GM12878 (cell line): Measurements from ENCODE around the gene HDAC9. TPM values are rescaled to one million over a fixed set of nuclear protein-coding genes. Genes with fewer than 3 reads are reported as not detected.

Source experiments
- ATAC-seq: fragments of 200-7000 bp; cut with Tn5 transposase; 3 replicates; pipeline ENCODE4 v1.9.1; 2020; ENCODE audit warnings: mild to moderate bottlenecking, moderate library complexity
- BruUV-seq: library from RNA; stranded (reverse); fragments of 400-500 nt; replicated peaks from 2 replicates; lab custom pipeline; 2021; lab: Mats Ljungman, UMichigan
- CTCF ChIA-PET: fragments of 300-600 bp; sonication (Branson Sonifier 250); formaldehyde crosslinking; extraction: SDS; loops from one replicate; lab custom pipeline; 2021; ENCODE audit warnings: inconsistent platforms; lab: Yijun Ruan, JAX
- POLR2A ChIA-PET: fragments of 350-600 bp; formaldehyde crosslinking; extraction: SDS; loops from one replicate; lab custom pipeline; 2021; ENCODE audit warnings: inconsistent platforms; lab: Charles Lee
- RAD21 ChIA-PET: fragments of 300-600 bp; sonication (Branson Sonifier 250); formaldehyde crosslinking; loops from one replicate; lab custom pipeline; 2023; ENCODE audit warnings: antibody characterized with exemption; ENCODE audit not compliant: unreplicated experiment; lab: Charles Lee
- SMC1A ChIA-PET: fragments of 300-600 bp; sonication (Branson Sonifier 250); formaldehyde crosslinking; loops from one replicate; lab custom pipeline; 2023; ENCODE audit not compliant: unreplicated experiment, uncharacterized antibody; lab: Charles Lee
- DNase-seq: peaks from one replicate; pipeline ENCODE4 v3.0.0-alpha.2; 2011; ENCODE audit warnings: low read depth, low spot score
- FAIRE-seq: peaks from 3 replicates; lab custom pipeline; 2011; peaks lifted over from hg19 to GRCh38; lab: Jason Lieb, UNC
- H2AFZ ChIP-seq: 2 replicates; pipeline ENCODE4 v1.6.0; 2011; ENCODE audit warnings: low read depth, low read length, control low read depth; ENCODE audit not compliant: control insufficient read depth
- H3K27ac ChIP-seq: 2 replicates; pipeline ENCODE4 v1.5.1; 2011; ENCODE audit warnings: control low read depth; ENCODE audit not compliant: control insufficient read depth, insufficient read depth
- H3K27me3 ChIP-seq, 2 experiments: replicated peaks in 1 of 2; 2 replicates each; pipeline versions ENCODE4 v1.6.0 to v1.6.1; 2011; ENCODE audit warnings: low read length in 1 of 2; ENCODE audit not compliant: control insufficient read depth in 2 of 2, insufficient read depth in 2 of 2
- H3K36me3 ChIP-seq, 2 experiments: 2 replicates each; pipeline ENCODE4 v1.5.1; 2011; ENCODE audit warnings: low read length in 1 of 2; ENCODE audit not compliant: control insufficient read depth in 2 of 2, insufficient read depth in 2 of 2
- H3K4me1 ChIP-seq: 2 replicates; pipeline ENCODE4 v1.6.1; 2011; ENCODE audit warnings: mild to moderate bottlenecking, low read length, moderate library complexity, mixed read lengths; ENCODE audit not compliant: control insufficient read depth, insufficient read depth
- H3K4me2 ChIP-seq: 2 replicates; pipeline ENCODE4 v1.6.0; 2011; ENCODE audit warnings: control low read depth; ENCODE audit not compliant: control insufficient read depth, insufficient read depth
- H3K4me3 ChIP-seq: fragments of 200-600 bp; sonication (generic); 2 replicates; pipeline ENCODE4 v1.5.1; 2016
- H3K79me2 ChIP-seq: 2 replicates; pipeline ENCODE4 v1.6.0; 2011; ENCODE audit warnings: low read length; ENCODE audit not compliant: control insufficient read depth, insufficient read depth
- H3K9ac ChIP-seq: 2 replicates; pipeline ENCODE4 v1.8.0; 2011; ENCODE audit warnings: low read length, control low read depth, mixed read lengths; ENCODE audit not compliant: control insufficient read depth, insufficient read depth
- H3K9me3 ChIP-seq: replicated peaks from 3 replicates; pipeline ENCODE4 v1.5.1; 2011; ENCODE audit warnings: mild to moderate bottlenecking, low read length; ENCODE audit not compliant: control insufficient read depth, insufficient read depth
- H4K20me1 ChIP-seq: 2 replicates; pipeline ENCODE4 v1.6.0; 2011; ENCODE audit not compliant: control insufficient read depth, insufficient read depth
- BCLAF1 ChIP-seq: fragments of 450-650 bp; IDR thresholded peaks from 2 replicates; pipeline ENCODE4 v1.6.1; 2017; ENCODE audit warnings: antibody characterized with exemption, mild to moderate bottlenecking, moderate library complexity
- EED ChIP-seq: sonication (generic); IDR thresholded peaks from 2 replicates; pipeline ENCODE4 v1.6.1; 2016; ENCODE audit warnings: antibody characterized with exemption, low read depth
- EGR1 ChIP-seq, 2 experiments: IDR thresholded peaks; 1 replicate in 1 of 2; 2 replicates in 1 of 2; pipeline ENCODE4 v1.6.1; 2011 to 2012; ENCODE audit warnings: low read depth in 2 of 2, low read length in 2 of 2, borderline replicate concordance in 1 of 2, mild to moderate bottlenecking in 1 of 2, moderate library complexity in 1 of 2
- EZH2 ChIP-seq: IDR thresholded peaks from 2 replicates; pipeline ENCODE4 v1.6.1; 2012; ENCODE audit warnings: low read depth, mild to moderate bottlenecking, control low read depth, inconsistent platforms, low read length, borderline replicate concordance; ENCODE audit not compliant: control insufficient read depth
- FOXK2 ChIP-seq: fragments of 450-650 bp; IDR thresholded peaks from 2 replicates; pipeline ENCODE4 v1.6.1; 2017; ENCODE audit warnings: mild to moderate bottlenecking, moderate library complexity
- HDGF ChIP-seq: fragments of 450-650 bp; IDR thresholded peaks from 2 replicates; pipeline ENCODE4 v1.6.1; 2016; ENCODE audit warnings: antibody characterized with exemption
- IKZF2 ChIP-seq, 2 experiments: fragments of 450-650 bp; IDR thresholded peaks; 2 replicates each; pipeline ENCODE4 v1.6.1; 2017; ENCODE audit warnings: mild to moderate bottlenecking in 2 of 2, moderate library complexity in 2 of 2
- KLF5 ChIP-seq: fragments of 450-650 bp; IDR thresholded peaks from 2 replicates; pipeline ENCODE4 v1.6.1; 2014; ENCODE audit warnings: mild to moderate bottlenecking; ENCODE audit not compliant: partially characterized antibody
- NFXL1 ChIP-seq: fragments of 450-650 bp; IDR thresholded peaks from 2 replicates; pipeline ENCODE4 v1.6.1; 2017; ENCODE audit warnings: antibody characterized with exemption, mild to moderate bottlenecking, borderline replicate concordance
- NR2F1 ChIP-seq: fragments of 450-650 bp; conservative IDR thresholded peaks from 2 replicates; pipeline ENCODE4 v1.6.1; 2017; ENCODE audit warnings: mild to moderate bottlenecking
- PKNOX1 ChIP-seq: fragments of 450-650 bp; IDR thresholded peaks from 2 replicates; pipeline ENCODE4 v1.6.1; 2016; ENCODE audit warnings: mild to moderate bottlenecking
- RELB ChIP-seq: fragments of 450-650 bp; IDR thresholded peaks from 2 replicates; pipeline ENCODE4 v1.6.1; 2017; ENCODE audit warnings: low read depth, mild to moderate bottlenecking, moderate library complexity
- SREBF2 ChIP-seq: IDR thresholded peaks from 2 replicates; pipeline ENCODE4 v1.6.1; 2012; ENCODE audit warnings: mild to moderate bottlenecking, low read length
- USF1 ChIP-seq: IDR thresholded peaks from 2 replicates; pipeline ENCODE4 v1.6.1; 2011; ENCODE audit warnings: borderline replicate concordance, low read depth, mild to moderate bottlenecking, moderate library complexity, mixed read lengths, low read length; ENCODE audit not compliant: insufficient read depth; ENCODE audit errors: extremely low read length
- WGBS: methylation state at CpG from one replicate; pipeline ENCODE4 v1.1.6; 2016; ENCODE audit warnings: low lambda C conversion rate; ENCODE audit not compliant: insufficient replicate concordance, insufficient coverage; ENCODE audit errors: missing lambda C conversion rate; 5-methylcytosine and 5-hydroxymethylcytosine counted together
- in situ Hi-C: fragments of 300-500 bp; cut with MboI; formaldehyde crosslinking; loops from 9 replicates; pipeline ENCODE4 v1.14.3; 2018; ENCODE audit warnings: mixed read lengths
- intact Hi-C: fragments of 100-400 bp; cut with micrococcal nuclease; formaldehyde crosslinking; loops from one replicate; pipeline ENCODE4 v1.14.2; 2022; ENCODE audit not compliant: unreplicated experiment
- polyA plus RNA-seq, 11 experiments: library from polyadenylated mRNA; depleted of rRNA in 4 of 11; unstranded in 6 of 11; stranded (reverse) in 5 of 11; fragments of >200 nt; fragmentation: Nextera tagmentation in 4 of 11; fragmentation: Illumina TruSeq in 1 of 11; extraction: Ambion mirVana in 4 of 11; extraction: Trizol in 1 of 11; gene quantifications; 1 replicate in 1 of 11; 2 replicates in 10 of 11; pipeline versions ENCODE4 v1.2.1 to v1.2.3, GENCODE V29; 2011 to 2016; ENCODE audit warnings: inconsistent platforms in 2 of 11, missing spikeins in 2 of 11, low read depth in 1 of 11
- total RNA-seq, 4 experiments: library from RNA; depleted of rRNA in 3 of 4; stranded (reverse); fragments of >200 nt in 3 of 4; fragmentation: Illumina TruSeq in 1 of 4; extraction: Trizol in 1 of 4; gene quantifications; 2 replicates each; pipeline versions ENCODE4 v1.2.1 to v1.2.3, GENCODE V29; 2013 to 2021

Gene HDAC9
- total and polyA plus RNA-seq, 10 of the 15 experiments (the other 5 are each of a cell fraction or from before 2014, with no cell fraction given), result 0.73 to 12.8 (median 0.92) TPM

GRCh38 chr7:18504965-18505364, 9.4 kb downstream of the HDAC9 start:
- intact Hi-C loops (loop anchor here (5.0 kb wide), 1 partner anchor 148 kb away; no protein-coding TSS in a partner anchor), in situ Hi-C loops (no loop called here)
- H3K79me2 ChIP-seq, result no peaks in the 10 kb centered on the region
- no TSS peak for BruUV-seq
- no peaks in the 10 kb centered on the region for H4K20me1 ChIP-seq
- RAD21 ChIA-PET, result no interaction called here
- H2AFZ ChIP-seq, result no peak overlapping the region
- no peak overlapping the region for H3K4me2 ChIP-seq
- H3K4me3 ChIP-seq, result no peak overlapping the region
- no peaks in the 10 kb centered on the region for H3K9me3 ChIP-seq
- no peak overlapping the region for H3K9ac ChIP-seq
- CTCF ChIA-PET, result interaction anchor here (5.4 kb wide), 1 partner anchor 8 kb away, joined by 25 read pairs; the partner anchor contains the start of gene HDAC9
- no peak overlapping the region for H3K27ac ChIP-seq
- TF ChIP-seq EED (no peak), PKNOX1 (no peak), RELB (no peak), USF1 (no peak), EGR1 (IDR thresholded peaks at IDR 0.05; ENCODE audit: borderline replicate concordance in 1 of 2, low read depth in 2 of 2, low read length in 2 of 2) (no peak), SREBF2 (no peak), EZH2 (no peak), FOXK2 (no peak), BCLAF1 (no peak), NFXL1 (no peak), HDGF (no peak), NR2F1 (no peak), KLF5 (no peak), IKZF2 (IDR thresholded peaks at IDR 0.05) (no peak)
- H3K4me1 ChIP-seq, result peaks cover 26% of the 10 kb centered on the region
- 52% methylated on average over 3 of the region's 3 CpGs for WGBS
- no peaks in the 10 kb centered on the region for H3K36me3 ChIP-seq
- DNase-seq (no peak), ATAC-seq (no peak), FAIRE-seq (no peak)
- SMC1A ChIA-PET, result interaction anchor here (2.0 kb wide), 1 partner anchor 9 kb away, joined by 8 read pairs; the partner anchor contains the start of gene HDAC9
- POLR2A ChIA-PET, result no interaction called here
- no peaks in the 10 kb centered on the region for H3K27me3 ChIP-seq
